SKM-1 treated with dmso at 0.1 percent for 144 hours (cell line): ENCODE measurements around the gene POLK.
A peak's percentile ranks its signal among the peaks of the same experiment; 100 is the strongest.
"Not testable (repeated sequence)": the region's sequence is repeated elsewhere in the genome, so short reads cannot be mapped to it uniquely, and the experiment has no call there.

Source experiments
- DNase-seq: peaks from one replicate; lab custom pipeline; 2025; ENCODE audit not compliant: unreplicated experiment; lab: John Stamatoyannopoulos, UW

POLK gene

DNA sequence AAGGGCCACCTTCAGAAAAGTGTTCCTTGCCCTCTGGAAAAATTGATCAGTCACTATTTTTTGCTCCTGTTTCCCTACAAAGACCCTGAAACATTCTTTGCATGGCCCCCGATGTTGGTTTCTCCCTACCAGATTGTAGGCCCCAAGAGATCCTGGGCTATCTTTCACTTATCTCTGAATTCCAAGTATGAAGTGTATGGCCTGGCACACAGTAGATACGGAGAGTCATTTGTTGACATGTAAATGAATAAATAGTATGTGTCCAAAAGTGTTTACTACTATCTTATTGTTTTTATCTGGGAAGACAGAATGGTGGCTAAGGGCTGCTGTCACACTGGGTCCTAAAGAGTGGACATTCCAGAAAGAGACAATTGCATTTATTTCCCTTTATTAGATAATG lies 92.1 kb downstream of the POLK start:
- no peak for DNase-seq

- peak; percentile 61 for DNase-seq
Measured at GRCh38 chr5:75607341-75607740, 95.7 kb downstream of the POLK start.

DNA sequence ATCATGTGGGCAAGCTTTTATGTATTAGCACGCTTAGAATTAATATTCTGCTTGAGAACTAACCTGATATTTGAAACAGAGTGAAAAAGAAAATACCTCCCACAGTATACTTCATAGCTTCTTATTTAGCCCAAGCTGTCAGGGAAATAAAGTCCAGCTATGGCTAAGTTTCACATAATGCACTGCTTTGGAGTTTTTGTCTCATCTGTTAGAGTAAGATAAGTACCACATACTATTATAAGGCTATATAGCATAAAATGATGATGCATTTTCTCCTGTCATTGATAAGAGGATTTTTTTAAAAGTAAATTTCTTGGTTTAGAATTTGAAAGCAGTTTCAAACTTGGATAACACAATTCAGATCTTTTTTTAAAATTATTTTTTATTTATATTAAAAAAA lies 97.2 kb downstream of the POLK start:
- no peak for DNase-seq

DNA sequence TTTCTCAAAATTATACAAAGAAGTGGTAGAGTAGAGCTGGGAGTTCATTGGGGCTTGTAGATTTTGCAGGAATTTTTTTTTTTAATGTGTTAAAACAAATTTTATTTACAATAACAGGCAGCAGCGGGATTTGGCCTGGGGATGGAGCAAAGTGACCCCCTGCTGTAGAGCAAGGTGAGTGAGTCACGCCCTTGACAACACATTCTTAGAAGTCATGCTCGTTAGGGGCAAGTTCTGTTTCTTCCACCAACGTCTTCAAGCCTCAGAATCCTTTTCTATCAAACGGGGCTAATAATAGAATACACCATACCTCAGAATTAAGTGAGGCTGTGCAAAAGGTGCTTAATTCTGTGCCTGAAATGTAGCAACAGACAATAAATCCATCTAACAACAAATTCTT lies 98.5 kb downstream of the POLK start:
- DNase-seq = no peak

GRCh38 chr5:75610859-75611310 lies 99.2 kb downstream of the POLK start:
- DNase-seq = not testable (repeated sequence)

- no peak for DNase-seq
Measured at GRCh38 chr5:75611311-75612225, 99.9 kb downstream of the POLK start, which contains the start of gene ANKDD1B. Gene ANKDD1B, plus strand, starts transcription at chr5:75611453. Its CDS starts 182 bp downstream, at chr5:75611635.

GRCh38 chr5:75612226-75612569 lies 100.5 kb downstream of the POLK start:
- DNase-seq = no peak

- no peak for DNase-seq
Measured at GRCh38 chr5:75612901-75613300, 101.2 kb downstream of the POLK start.

DNA sequence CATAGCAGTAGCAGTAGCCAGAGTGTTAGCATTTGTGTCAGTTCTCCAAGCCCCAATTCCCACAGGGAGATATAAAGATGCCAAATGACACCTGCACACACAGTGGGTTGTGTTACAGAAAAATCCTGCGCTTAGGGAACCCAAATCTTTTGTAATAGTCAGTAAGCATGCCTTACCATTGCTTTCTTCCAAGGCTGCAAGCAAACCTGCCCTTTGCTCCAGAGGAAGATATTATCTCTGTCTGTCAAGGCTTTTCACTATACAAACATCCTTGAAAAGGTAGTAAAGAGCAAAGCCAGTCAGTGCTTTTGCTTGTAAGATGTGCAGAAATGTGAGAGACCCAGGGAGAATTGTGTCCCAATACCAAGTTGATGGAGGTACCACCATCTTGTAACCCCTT lies 102.5 kb downstream of the POLK start:
- DNase-seq = no peak

DNA sequence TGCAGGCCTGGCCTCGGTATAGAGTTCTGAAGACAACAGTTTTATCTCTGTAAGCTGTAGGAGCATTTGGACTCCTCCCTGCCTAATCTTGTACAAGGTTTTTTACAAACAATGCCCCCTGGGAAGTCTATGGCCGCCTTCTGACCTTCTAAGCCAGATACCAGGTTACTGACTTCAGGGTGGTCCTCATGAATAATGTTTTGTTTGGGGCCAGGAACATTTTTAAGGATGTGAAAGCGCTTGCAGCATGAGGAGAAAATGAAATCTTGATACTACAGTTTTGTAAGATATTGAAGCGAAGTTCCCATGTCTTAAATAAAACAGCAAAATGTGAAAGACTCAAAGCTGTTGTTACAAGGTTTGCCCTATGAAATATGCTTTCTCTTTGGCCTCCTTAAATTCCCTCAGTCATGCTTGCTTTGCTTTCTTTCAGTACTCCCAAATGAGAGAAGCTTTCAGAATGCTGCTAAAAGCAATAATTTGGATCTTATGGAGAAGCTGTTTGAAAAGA lies 104.7 kb downstream of the POLK start:
- DNase-seq = no peak

DNA sequence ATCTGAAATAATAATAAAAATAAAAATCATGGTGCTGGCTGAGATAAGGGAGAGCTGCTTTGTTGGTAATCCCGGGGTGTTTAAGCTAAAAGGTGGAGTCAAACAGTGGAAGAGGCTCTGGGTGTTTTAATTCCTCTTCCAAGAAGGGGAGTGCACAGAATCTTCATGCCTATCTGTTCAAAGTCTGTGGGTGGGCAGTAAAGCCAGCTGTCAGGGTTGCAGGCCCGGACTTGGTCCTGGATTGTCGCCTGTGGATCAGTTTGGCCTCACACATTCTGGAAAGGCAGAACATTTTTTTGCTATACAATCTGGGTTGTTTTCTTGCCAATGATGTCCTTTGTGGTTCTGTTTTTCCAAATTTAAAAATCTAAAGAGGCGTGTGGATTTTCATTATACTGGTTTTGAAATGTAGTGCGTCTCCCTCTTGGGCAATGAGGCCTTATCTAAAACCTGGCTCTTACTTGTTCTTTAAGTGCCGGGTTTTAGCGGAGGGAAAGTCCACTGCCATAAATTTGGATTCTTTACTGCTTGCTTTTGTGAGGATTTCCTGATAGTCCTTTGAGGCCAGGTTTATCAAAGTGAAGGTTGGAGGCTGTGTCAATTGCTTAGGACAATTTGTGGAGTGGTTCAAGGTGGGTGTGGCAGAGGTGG lies 105.4 kb downstream of the POLK start:
- DNase-seq = no peak

- no peak for DNase-seq
Measured at GRCh38 chr5:75617736-75618352, 106.2 kb downstream of the POLK start.

DNA sequence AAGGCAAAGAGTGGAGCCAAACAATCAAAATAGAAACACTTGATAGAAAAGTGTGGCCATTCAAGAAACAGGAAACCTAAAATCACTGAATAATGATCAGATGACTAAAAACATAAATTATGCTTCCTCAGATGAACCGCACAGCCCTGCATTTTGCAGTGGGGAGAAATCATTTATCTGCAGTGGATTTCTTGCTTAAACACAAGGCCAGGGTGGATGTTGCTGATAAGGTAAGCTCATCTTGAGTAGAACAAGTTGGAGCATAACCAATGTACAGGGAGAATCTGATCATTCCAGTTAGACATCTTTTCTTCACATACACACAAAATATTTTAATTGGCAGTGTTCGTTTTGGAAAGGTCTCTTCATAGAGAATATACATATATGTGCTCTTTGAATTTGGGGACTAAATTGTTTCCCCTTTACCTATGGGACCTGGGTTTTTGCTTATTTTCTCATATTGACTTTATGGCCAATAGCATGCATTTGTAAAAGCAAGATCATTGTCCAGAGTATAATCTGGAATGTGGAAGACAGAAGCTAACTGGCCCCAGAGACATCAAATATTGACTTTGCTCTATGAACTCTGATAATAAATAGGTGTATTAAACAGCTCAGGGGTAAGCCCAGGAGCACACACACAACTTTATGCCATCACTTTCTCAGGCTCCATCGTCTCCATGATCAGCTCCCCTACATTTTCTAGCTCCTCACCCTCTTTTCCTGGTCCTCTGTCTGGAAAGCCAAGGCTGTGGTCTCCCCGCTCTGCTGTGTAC lies 108.7 kb downstream of the POLK start:
- DNase-seq = no peak

DNA sequence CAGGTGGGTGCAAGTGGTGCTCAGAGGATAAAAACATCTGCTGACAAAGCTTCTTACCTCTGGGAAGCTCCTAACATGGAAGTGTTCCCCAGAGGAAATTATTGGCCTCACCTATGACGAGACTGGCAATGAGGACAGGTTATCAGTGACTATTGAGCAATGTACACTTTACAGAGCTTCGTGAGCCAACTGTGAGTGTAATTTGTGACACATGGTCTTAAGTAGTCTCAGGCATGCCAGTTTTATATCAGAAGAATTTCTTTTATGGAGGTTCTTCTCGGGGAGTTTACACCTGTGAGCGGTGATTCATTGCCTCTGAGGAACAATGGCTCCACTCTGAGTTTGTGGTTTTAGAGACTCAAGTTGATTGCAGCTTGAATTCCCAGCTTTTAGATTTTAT lies 110.9 kb downstream of the POLK start:
- no peak for DNase-seq

GRCh38 chr5:75623846-75624245 lies 112.2 kb downstream of the POLK start:
- no peak for DNase-seq

DNA sequence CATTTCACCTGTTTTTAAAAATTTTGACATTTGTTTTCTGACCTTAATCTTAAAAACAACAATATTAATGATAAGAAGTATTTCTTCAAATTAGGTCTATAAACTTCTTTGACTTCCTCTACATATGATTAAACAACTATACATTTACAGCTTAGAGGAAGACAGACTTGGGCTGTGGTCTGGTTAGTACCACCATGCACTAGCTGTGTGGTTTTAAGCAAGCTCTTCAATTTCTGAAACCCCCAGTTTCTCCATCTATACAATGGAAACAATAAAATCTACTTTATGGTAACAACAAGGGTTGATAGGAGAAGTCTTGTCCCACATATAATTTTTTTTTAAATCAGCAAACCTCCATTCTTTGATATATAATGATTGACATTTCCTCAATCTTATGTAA lies 115.3 kb downstream of the POLK start:
- DNase-seq = no peak

- no peak for DNase-seq
Measured at GRCh38 chr5:75627801-75628200, 116.1 kb downstream of the POLK start.

GRCh38 chr5:75630875-75631274 lies 119.2 kb downstream of the POLK start:
- DNase-seq = no peak

DNA sequence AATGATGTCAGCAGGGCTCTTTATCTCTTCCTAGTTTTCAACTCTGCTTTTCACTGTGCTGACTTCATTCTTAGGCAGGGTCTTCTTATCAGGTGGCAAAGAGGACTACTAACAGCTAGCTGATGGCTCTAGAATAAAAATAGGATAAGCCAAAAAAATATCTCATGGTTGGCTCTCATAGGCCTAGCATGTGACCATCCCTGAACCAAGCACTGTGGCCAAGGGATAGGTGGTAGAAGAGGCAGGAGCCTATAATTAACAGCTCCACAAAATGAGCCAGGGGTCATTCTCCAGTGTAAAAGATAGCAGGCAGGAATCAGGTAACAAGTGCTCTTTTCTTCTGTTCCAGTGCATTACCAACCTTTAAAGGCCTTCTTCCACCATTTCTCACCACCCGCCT lies 120.6 kb downstream of the POLK start:
- DNase-seq = no peak

GRCh38 chr5:75637949-75638348 lies 126.3 kb downstream of the POLK start:
- DNase-seq = no peak
